ENCODE data around the gene PDZD4. TPM values are rescaled to one million over a fixed set of nuclear protein-coding genes. Genes with fewer than 3 reads are reported as not detected.

PDZD4 gene
- total and polyA plus RNA-seq, 4 donors = 0.15 to 1.8 (median 0.69) TPM

- H3K9ac ChIP-seq (ENCODE audit: low read depth in 1 of 2, low read length in 2 of 2) = no peak overlapping the region
- H3K4me1 ChIP-seq (ENCODE audit: control insufficient read depth in 4 of 4, insufficient read depth in 4 of 4, low read length in 3 of 4) = no peaks in the 10 kb centered on the region
- H3K4me3 ChIP-seq (ENCODE audit: low read depth in 1 of 3, low read length in 3 of 3) = no peak overlapping the region
- H3K27me3 ChIP-seq (ENCODE audit: control insufficient read depth in 4 of 4, insufficient read depth in 4 of 4, low read length in 3 of 4) = no peaks in the 10 kb centered on the region
- TF ChIP-seq HNF4A (conservative IDR thresholded peaks at IDR 0.05) (no peak), JUND (IDR thresholded peaks at IDR 0.05) (no peak), FOXA2 (IDR thresholded peaks at IDR 0.05) (no peak), FOXA1 (IDR thresholded peaks at IDR 0.05) (no peak), GABPA (IDR thresholded peaks at IDR 0.05 in 1 of 2, conservative IDR thresholded peaks at IDR 0.05 in 1 of 2) (no peak), HNF4G (IDR thresholded peaks at IDR 0.05) (no peak), RXRA (IDR thresholded peaks at IDR 0.05) (no peak), EGR1 (IDR thresholded peaks at IDR 0.05; ENCODE audit: low read depth in 2 of 2) (no peak), YY1 (IDR thresholded peaks at IDR 0.05) (no peak), CTCF (IDR thresholded peaks at IDR 0.05; ENCODE audit: low read depth, low read length, missing input control) (no peak), SP1 (IDR thresholded peaks at IDR 0.05) (no peak), REST (IDR thresholded peaks at IDR 0.05) (no peak), RAD21 (IDR thresholded peaks at IDR 0.05) (no peak), NR2F2 (IDR thresholded peaks at IDR 0.05) (no peak)
- TF ChIP-seq, protein P1, sequence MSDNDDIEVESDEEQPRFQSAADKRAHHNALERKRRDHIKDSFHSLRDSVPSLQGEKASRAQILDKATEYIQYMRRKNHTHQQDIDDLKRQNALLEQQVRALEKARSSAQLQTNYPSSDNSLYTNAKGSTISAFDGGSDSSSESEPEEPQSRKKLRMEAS (IDR thresholded peaks at IDR 0.05) = no peak
- TF ChIP-seq, protein P2, sequence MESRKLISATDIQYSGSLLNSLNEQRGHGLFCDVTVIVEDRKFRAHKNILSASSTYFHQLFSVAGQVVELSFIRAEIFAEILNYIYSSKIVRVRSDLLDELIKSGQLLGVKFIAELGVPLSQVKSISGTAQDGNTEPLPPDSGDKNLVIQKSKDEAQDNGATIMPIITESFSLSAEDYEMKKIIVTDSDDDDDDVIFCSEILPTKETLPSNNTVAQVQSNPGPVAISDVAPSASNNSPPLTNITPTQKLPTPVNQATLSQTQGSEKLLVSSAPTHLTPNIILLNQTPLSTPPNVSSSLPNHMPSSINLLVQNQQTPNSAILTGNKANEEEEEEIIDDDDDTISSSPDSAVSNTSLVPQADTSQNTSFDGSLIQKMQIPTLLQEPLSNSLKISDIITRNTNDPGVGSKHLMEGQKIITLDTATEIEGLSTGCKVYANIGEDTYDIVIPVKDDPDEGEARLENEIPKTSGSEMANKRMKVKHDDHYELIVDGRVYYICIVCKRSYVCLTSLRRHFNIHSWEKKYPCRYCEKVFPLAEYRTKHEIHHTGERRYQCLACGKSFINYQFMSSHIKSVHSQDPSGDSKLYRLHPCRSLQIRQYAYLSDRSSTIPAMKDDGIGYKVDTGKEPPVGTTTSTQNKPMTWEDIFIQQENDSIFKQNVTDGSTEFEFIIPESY (IDR thresholded peaks at IDR 0.05) = no peak
- TF ChIP-seq, protein P3, sequence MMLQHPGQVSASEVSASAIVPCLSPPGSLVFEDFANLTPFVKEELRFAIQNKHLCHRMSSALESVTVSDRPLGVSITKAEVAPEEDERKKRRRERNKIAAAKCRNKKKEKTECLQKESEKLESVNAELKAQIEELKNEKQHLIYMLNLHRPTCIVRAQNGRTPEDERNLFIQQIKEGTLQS (IDR thresholded peaks at IDR 0.05) = no peak
- no peak overlapping the region for H3K27ac ChIP-seq (ENCODE audit: low read depth in 1 of 2, low read length in 2 of 2)
- DNase-seq (ENCODE audit: low spot score) = no peak
- 96% methylated on average over 23 of the region's 23 CpGs for WGBS
- no peaks in the 10 kb centered on the region for H3K9me3 ChIP-seq (ENCODE audit: control insufficient read depth in 4 of 4, low read length in 3 of 4)
- no peaks in the 10 kb centered on the region for H3K36me3 ChIP-seq (ENCODE audit: control insufficient read depth in 4 of 4, insufficient read depth in 3 of 4, low read depth in 1 of 4, low read length in 3 of 4)
Measured at GRCh38 chrX:153773218-153773611, 57.1 kb downstream of the PDZD4 start.

All from liver (tissue), 9 donors.